Activated CD4-positive, alpha-beta T cell treated with anti-CD3 and anti-CD28 coated beads, Interleukin-2, amount 10 ng/mL, durations not matched to agents 24 days and 14 days (primary cell): ENCODE data around the gene DGKB. TPM values are rescaled to one million over a fixed set of nuclear protein-coding genes. Genes with fewer than 3 reads are reported as not detected.

Experiments used
- DNase-seq: peaks from one replicate; pipeline ENCODE4 v3.0.0; 2022
- H3K27ac Mint-ChIP-seq: one replicate; pipeline ENCODE4 v1.8.0; 2022; ENCODE audit warnings: mild to moderate bottlenecking, mixed read lengths
- H3K27me3 Mint-ChIP-seq: one replicate; pipeline ENCODE4 v1.8.0; 2022; ENCODE audit warnings: mixed read lengths
- H3K36me3 Mint-ChIP-seq: one replicate; pipeline ENCODE4 v1.8.0; 2022; ENCODE audit warnings: low read depth, mild to moderate bottlenecking, mixed read lengths
- H3K4me1 Mint-ChIP-seq: one replicate; pipeline ENCODE4 v1.8.0; 2021; ENCODE audit warnings: mixed read lengths
- H3K4me3 Mint-ChIP-seq: one replicate; pipeline ENCODE4 v1.8.0; 2022; ENCODE audit warnings: mild to moderate bottlenecking, moderate library complexity, mixed read lengths
- H3K9me3 Mint-ChIP-seq: one replicate; pipeline ENCODE4 v1.8.0; 2021; ENCODE audit warnings: mixed read lengths
- intact Hi-C: fragments of 100-400 bp; cut with micrococcal nuclease; formaldehyde crosslinking; loops from one replicate; pipeline ENCODE4 v1.15.1; 2023
- total RNA-seq: library from RNA; stranded (reverse); gene quantifications from 2 replicates; pipeline ENCODE4 v1.2.3, GENCODE V29; 2022

Gene DGKB
- total RNA-seq, 1 donor from 2014 or later: not detected

GRCh38 chr7:14115701-14116100, 786.9 kb downstream of the DGKB start:
- H3K27me3 Mint-ChIP-seq: no peaks in the 10 kb centered on the region
- intact Hi-C loops: no loop called here
- H3K4me1 Mint-ChIP-seq: no peaks in the 10 kb centered on the region
- peaks cover 13% of the 10 kb centered on the region for H3K9me3 Mint-ChIP-seq
- no peak overlapping the region for H3K27ac Mint-ChIP-seq
- no peak overlapping the region for H3K4me3 Mint-ChIP-seq
- DNase-seq: no peak
- no peaks in the 10 kb centered on the region for H3K36me3 Mint-ChIP-seq

GRCh38 chr7:14104861-14105260, 797.7 kb downstream of the DGKB start:
- Mint-ChIP-seq H3K4me1 (no peaks in the 10 kb centered on the region), H3K27ac (no peak overlapping the region), H3K27me3 (no peaks in the 10 kb centered on the region), H3K36me3 (no peaks in the 10 kb centered on the region), H3K4me3 (no peak overlapping the region), H3K9me3 (no peaks in the 10 kb centered on the region)
- no peak for DNase-seq
- intact Hi-C loops: no loop called here

GRCh38 chr7:14096159-14096558, 806.4 kb downstream of the DGKB start:
- H3K4me1 Mint-ChIP-seq: no peaks in the 10 kb centered on the region
- H3K27ac Mint-ChIP-seq: no peak overlapping the region
- no peaks in the 10 kb centered on the region for H3K9me3 Mint-ChIP-seq
- H3K27me3 Mint-ChIP-seq: no peaks in the 10 kb centered on the region
- no peak for DNase-seq
- intact Hi-C loops: no loop called here
- H3K4me3 Mint-ChIP-seq: no peak overlapping the region
- H3K36me3 Mint-ChIP-seq: no peaks in the 10 kb centered on the region

- Mint-ChIP-seq H3K27me3 (no peaks in the 10 kb centered on the region), H3K9me3 (no peaks in the 10 kb centered on the region), H3K4me3 (no peak overlapping the region), H3K27ac (no peak overlapping the region), H3K36me3 (no peaks in the 10 kb centered on the region), H3K4me1 (no peaks in the 10 kb centered on the region)
- DNase-seq: no peak
- intact Hi-C loops: no loop called here
These were observed 807.2 kb downstream of the DGKB start for GRCh38 chr7:14095233-14095950.
